Measurements from ENCODE around the gene LILRB5.
A peak's percentile ranks its signal among the peaks of the same experiment; 100 is the strongest.
"Not testable (repeated sequence)": the region's sequence is repeated elsewhere in the genome, so short reads cannot be mapped to it uniquely, and the experiment has no call there.

LILRB5 gene

DNA sequence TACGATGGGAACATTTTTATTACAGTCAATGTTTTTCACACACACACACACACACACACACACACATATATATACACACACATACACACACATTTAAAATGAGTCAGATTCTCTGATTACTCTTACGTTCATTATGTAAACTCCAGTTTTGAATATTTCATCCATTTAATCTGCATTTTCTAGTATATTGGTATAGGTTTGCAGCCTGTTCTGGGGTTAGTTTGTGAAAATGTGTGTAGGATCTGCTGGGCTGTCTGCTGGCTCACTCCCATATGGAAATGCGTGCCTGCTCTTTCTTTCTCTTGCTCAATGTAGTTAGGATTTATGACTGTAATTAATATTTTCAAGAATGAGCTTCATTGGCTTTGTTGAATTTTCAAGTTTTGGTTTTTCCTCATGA lies 16.7 kb upstream of the LILRB5 start:
- DNase-seq = no peak
- Mint-ChIP-seq H3K4me3 (no peak overlapping the region), H3K27me3 (ENCODE audit: low read depth, poor library complexity) (peaks cover 23% of the 10 kb centered on the region), H3K36me3 (ENCODE audit: low read depth) (no peaks in the 10 kb centered on the region), H3K4me1 (no peaks in the 10 kb centered on the region), H3K27ac (no peak overlapping the region), H3K9me3 (peaks cover 4% of the 10 kb centered on the region)
- TF ChIP-seq, protein P1, sequence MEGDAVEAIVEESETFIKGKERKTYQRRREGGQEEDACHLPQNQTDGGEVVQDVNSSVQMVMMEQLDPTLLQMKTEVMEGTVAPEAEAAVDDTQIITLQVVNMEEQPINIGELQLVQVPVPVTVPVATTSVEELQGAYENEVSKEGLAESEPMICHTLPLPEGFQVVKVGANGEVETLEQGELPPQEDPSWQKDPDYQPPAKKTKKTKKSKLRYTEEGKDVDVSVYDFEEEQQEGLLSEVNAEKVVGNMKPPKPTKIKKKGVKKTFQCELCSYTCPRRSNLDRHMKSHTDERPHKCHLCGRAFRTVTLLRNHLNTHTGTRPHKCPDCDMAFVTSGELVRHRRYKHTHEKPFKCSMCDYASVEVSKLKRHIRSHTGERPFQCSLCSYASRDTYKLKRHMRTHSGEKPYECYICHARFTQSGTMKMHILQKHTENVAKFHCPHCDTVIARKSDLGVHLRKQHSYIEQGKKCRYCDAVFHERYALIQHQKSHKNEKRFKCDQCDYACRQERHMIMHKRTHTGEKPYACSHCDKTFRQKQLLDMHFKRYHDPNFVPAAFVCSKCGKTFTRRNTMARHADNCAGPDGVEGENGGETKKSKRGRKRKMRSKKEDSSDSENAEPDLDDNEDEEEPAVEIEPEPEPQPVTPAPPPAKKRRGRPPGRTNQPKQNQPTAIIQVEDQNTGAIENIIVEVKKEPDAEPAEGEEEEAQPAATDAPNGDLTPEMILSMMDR (IDR thresholded peaks at IDR 0.05) = no peak

DNA sequence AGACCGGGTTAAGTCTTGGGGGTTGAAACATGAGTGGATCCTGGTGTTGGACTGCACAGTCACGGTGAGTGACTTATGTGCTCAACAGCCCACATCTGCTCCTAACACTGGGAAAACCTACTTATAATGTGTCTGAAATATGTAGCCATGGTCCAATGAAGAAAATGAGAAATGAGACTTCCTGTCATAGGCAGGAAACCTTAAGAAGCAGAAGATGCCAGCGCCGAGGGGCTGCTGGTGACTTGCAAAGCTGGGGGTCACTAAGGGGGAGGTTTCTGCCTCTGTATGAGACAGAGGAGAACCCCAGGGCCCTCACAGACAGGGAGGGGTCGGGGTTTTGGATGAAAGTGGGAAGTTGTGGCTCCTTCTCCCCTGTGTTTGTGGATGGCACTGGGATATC lies 15.1 kb upstream of the LILRB5 start:
- not testable (repeated sequence) for H3K4me1 Mint-ChIP-seq; DNase-seq; H3K9me3 Mint-ChIP-seq; H3K27ac Mint-ChIP-seq; H3K4me3 Mint-ChIP-seq; H3K36me3 Mint-ChIP-seq (ENCODE audit: low read depth)
- peaks cover 38% of the 10 kb centered on the region for H3K27me3 Mint-ChIP-seq (ENCODE audit: low read depth, poor library complexity)

DNA sequence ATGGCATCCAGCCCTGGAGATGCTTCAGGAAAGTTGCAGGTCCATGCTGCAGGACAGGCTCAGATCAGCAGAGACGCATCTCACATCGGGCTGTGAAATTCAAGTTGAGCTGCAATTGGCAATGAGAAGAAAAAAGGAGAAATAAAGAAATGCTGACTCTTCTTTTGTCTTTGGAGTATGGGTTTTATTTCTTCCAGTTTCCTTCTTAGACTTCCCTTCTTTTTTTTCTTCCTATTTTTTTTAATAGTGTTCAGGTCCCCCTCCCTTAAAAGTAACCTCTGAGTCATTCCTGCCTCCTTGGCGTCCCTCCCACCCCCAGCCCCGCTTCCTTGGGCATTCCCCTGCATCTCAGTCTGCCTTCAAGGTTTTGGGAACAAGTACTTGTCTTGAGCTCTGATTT lies 14.5 kb upstream of the LILRB5 start:
- H3K27me3 Mint-ChIP-seq (ENCODE audit: low read depth, poor library complexity) = peaks cover 38% of the 10 kb centered on the region
- not testable (repeated sequence) for H3K36me3 Mint-ChIP-seq (ENCODE audit: low read depth); H3K4me3 Mint-ChIP-seq; H3K27ac Mint-ChIP-seq; DNase-seq; H3K9me3 Mint-ChIP-seq; H3K4me1 Mint-ChIP-seq

DNA sequence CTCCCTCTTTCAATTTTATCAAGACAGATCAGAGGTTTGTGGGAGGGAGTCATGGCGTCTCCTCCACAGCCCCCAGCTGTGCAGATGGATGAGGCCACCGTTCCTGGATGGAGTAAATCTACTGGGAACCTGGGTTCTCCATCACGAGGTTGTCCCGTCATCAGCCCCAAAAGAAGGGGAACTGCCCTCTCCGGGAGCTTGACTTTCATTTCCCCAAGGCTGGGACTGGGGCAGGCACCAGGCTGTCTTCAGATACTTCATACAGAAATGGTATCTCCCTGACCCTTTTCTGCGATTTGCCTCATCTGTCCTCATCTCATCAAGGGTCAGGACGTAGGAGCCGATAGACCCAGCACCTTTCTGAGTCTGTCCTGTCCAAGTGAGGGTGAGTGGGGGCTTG lies 14.0 kb upstream of the LILRB5 start:
- Mint-ChIP-seq H3K4me3 (no peak overlapping the region), H3K36me3 (ENCODE audit: low read depth) (no peaks in the 10 kb centered on the region), H3K9me3 (no peaks in the 10 kb centered on the region), H3K27me3 (ENCODE audit: low read depth, poor library complexity) (peaks cover 35% of the 10 kb centered on the region), H3K4me1 (no peaks in the 10 kb centered on the region), H3K27ac (no peak overlapping the region)
- no peak for DNase-seq
- TF ChIP-seq, protein P1 (IDR thresholded peaks at IDR 0.05) = no peak

DNA sequence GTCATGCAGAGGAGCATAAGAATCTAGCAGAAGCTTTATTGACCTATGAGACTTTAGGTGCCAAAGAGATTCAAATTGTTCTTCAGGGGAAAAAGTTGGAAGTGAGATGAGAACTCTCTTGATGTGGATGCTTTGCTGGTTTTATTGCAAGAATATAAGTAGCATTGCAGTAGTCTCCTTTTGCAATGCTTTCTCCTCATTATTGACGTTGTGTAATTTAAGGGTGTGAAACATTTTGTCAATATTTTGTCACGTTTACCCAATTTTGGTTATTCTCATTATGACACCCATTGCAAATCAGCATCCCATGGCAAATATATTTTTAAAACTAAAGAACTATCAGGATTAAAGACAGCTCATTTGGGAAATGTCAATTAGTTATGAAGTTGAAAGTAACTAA lies 11.9 kb upstream of the LILRB5 start:
- H3K4me1 Mint-ChIP-seq = no peaks in the 10 kb centered on the region
- DNase-seq = no peak
- no peaks in the 10 kb centered on the region for H3K9me3 Mint-ChIP-seq
- no peak overlapping the region for H3K27ac Mint-ChIP-seq
- TF ChIP-seq, protein P1 (IDR thresholded peaks at IDR 0.05) = no peak
- peaks cover 37% of the 10 kb centered on the region for H3K27me3 Mint-ChIP-seq (ENCODE audit: low read depth, poor library complexity)
- no peak overlapping the region for H3K4me3 Mint-ChIP-seq
- H3K36me3 Mint-ChIP-seq (ENCODE audit: low read depth) = no peaks in the 10 kb centered on the region

DNA sequence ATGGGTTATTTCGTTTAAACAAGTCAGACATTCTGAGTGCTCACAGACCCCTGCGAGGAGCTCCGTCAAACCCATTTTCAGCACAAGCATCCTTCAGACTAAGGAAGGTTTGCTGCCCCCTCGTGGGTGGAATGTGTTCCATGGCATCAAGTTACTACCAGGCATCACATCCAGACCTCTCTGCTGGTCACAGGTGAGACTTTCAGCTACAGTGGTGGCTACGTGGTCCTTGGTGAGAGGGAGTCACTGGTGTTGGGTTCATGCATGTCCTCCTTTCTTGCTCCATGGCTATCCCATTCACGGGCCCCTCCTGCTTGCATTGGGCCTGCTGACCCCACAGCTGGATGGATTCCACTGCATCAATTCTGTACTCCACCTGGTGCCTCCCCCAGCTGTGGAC lies 9.1 kb upstream of the LILRB5 start:
- Mint-ChIP-seq H3K27me3 (ENCODE audit: low read depth, poor library complexity) (peaks cover 24% of the 10 kb centered on the region), H3K4me1 (no peaks in the 10 kb centered on the region), H3K36me3 (ENCODE audit: low read depth) (no peaks in the 10 kb centered on the region), H3K9me3 (no peaks in the 10 kb centered on the region), H3K27ac (no peak overlapping the region), H3K4me3 (no peak overlapping the region)
- TF ChIP-seq, protein P1 (IDR thresholded peaks at IDR 0.05) = peak; percentile 64
- peak; percentile 94 for DNase-seq

DNA sequence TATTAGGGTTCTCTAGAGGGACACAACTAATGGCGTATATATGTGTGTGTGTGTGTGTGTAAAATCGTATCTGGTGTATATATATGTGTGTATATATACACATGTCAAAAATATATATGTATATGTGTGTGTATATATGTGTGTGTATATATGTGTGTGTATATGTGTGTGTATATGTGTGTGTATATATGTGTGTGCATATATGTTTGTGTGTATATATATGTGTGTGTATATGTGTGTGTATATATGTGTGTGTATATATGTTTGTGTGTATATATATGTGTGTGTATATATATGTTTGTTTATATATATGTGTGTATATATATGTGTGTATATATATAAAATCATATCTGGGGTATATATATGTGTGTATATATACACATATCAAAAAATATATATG lies 5.4 kb upstream of the LILRB5 start:
- Mint-ChIP-seq H3K4me1 (no peaks in the 10 kb centered on the region), H3K36me3 (ENCODE audit: low read depth) (no peaks in the 10 kb centered on the region), H3K9me3 (no peaks in the 10 kb centered on the region), H3K27me3 (ENCODE audit: low read depth, poor library complexity) (peaks cover 17% of the 10 kb centered on the region), H3K27ac (no peak overlapping the region), H3K4me3 (no peak overlapping the region)
- TF ChIP-seq, protein P1 (IDR thresholded peaks at IDR 0.05) = no peak
- DNase-seq = no peak

Data from nephron progenitor cell (in vitro differentiated cells).